ENCODE measurements around the gene XPC.

Gene XPC

DNA sequence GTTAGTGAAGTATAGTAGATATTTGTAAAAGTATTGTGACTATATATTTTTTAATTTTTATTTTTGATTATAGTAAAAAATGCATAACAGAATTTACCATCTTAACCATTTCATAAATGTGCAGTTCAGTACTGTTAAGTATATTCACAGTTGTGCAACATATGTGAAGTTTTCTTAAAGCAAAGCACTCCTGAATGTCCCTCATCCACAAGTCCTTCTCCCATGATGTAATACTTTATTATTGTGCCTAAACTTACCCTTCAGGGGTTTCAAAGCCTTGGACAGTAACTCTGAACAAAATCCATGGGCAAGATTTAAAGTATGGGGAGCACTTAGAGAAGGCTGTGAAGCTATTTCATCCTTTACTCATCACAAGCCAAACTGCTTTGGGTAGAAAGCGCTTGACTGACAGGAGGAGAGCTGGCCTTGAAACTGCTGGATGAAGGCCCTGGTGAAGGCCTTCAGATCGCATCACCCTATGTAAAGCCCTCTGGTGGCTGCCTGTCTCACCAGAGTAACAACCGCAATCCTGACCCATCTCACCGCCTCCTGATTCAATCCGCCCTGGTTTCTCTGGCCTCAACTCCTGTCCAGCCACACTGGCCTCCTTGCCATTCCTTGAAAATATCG, 28.3 kb upstream of the XPC start:
- no peak for DNase-seq

DNA sequence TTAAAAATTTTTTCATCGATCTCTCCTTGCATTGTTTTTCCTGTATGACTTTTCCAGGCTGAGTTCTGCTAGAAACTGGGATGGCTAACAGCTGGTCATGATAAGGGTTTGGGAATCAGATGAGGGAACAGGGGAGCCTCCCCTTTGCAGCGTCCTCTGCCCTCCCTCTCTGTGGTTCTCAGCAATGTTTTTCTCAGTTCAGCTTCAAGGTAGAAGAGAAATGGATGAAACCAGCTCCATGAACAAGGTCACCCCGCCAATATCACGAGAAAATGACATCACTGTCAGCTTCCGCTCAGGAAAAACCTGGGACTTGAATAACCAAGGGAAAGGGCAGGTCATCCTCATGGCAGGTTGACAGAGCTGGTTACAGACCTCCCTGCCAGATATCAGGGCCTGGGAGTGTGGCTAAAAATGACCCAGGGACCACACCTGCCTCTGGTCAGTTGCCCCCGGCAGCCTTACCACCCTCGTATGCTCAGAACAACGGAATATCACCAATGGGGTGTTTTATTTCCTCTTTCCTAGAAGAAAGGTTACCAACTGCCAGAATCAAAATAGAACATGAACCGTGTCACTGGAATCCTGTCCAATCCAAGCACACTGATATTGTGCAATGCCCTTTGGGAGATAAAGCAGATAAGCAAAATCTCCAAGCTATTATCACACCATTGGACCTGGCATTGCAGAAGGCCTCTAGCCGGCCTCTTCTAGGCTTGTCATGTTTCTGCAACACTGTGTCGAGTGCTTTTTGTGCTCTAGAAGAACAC, 26.3 kb upstream of the XPC start:
- no peak for DNase-seq

DNA sequence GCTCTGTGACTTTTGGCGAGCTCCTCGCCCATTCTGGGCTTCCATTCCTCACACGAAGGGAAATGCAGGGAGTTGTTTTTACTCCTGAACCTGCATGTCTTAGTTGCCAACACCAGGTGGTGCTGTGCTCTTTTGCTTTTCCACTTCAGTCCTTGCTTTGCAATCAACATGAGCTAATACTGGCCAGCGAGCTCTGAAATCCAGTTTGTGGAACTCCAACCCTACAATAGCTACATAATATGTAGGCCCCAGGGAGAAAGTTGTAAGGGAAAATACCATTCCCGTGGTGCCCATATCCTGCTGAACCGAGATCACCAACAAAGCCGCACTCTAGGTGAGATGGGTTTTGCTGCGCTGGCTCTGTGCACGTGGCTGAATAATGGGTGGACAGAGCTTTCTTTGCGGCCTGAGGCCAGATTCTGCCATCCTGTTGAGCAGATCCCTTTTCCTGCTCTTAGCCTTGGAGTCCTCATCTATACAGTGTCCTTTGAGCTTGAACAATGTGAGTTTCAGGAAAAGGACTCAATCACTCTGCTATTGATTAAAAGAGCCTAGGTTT, 25.2 kb upstream of the XPC start:
- peak; percentile 67 for DNase-seq

DNA sequence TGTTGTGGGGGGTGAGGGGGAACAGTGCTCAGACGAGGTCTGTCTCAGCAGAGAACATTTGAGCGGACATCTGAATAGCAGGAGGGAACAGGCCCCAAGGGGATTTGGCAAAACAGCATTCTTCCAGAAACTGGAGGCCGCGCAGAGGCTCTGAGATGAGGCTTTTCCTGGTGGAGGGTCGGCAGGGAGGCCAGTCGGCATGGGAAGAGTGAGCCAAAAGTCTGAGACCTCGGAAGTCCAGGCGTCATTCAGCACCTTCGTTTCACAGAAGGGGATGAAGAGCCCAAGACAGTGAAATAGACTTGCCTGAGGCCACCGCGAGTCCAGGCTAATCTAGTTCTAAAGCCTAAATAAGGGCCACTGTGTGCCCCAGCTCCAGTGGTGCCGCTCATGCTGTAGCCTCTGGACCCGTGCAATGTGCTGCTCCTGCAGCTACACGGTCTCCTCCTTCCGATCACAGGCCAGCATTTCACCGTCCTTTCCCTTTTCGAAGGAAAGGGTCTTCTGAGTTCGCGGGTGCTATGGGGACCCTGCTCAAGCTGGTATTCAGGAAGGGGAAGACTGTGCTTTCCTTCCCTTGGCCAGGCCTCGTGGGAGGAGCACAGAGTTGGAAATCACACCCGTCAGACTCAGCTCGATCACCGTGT, 24.6 kb upstream of the XPC start:
- no peak for DNase-seq

DNA sequence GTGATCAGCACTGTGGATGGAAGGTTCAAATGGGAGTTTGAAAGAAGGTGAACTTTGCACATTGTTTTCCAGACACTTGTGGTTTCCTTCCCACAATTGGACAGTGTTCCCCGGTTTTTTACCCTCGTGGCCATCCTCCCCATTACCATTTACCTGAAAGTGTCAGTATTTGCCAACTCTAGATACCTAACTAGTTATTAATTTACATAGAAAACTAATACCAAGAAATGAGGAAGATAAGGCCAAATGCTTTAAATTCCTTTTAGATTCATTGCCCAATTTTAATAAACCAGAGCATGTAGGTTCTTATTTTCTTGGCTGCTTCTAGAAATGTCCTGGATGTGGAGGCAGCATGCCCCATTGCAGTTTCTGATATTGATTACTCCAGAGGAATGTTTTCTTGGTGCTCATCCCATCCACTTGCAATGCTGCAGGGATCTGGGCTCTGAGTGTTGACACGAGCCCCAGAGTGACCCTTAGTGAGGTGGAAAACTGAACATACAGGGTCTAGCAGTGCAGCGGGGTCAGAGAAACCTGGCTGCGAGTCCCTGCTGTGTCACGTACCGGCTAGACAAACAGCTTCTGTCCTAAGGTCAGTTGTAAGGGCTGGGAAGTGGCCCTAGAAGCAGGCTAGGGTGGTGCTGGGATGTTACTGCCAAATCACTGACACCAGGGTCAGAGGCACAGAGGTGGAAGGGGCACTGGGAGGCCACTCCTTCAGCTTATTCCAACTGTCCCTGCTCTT, 23.7 kb upstream of the XPC start:
- DNase-seq = no peak

DNA sequence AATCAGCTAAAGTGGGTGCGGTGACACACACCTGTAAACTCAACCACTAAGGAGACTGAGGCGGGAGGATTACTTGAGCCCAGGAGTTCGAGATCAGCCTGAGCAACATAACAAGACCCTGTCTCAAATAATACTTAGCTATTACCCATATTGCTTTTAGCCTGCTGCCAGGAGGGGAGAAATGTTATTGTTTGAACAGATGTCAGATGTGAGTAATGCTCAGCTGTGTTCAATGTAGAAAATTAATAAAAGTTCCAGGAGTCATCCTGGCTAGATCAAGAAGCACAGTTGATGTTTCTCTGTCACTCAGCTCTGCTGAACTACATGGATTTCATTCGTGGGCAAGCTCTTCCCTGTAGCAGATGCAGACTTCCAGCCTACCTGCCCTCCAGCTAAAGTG, 22.4 kb upstream of the XPC start:
- no peak for DNase-seq

DNA sequence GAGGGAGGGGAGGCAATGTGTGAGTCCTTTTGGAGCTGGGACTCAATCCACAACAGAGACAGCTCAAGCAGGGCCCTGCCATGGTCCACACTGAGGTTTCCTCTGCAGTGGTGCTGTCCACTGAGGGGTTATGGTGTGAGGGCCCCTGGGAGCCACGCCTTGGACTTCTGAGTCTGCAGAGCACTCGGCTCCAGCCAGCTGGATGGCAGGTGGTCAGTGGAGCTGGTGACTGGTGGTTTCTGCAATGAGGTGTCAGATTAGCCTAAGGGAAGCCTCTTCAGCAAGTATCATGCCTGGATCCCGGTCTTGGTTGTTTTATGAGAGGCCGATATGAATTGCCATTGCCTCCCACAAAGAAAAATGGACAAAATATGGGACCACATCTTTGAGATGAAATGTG, 21.9 kb upstream of the XPC start:
- DNase-seq = no peak

DNA sequence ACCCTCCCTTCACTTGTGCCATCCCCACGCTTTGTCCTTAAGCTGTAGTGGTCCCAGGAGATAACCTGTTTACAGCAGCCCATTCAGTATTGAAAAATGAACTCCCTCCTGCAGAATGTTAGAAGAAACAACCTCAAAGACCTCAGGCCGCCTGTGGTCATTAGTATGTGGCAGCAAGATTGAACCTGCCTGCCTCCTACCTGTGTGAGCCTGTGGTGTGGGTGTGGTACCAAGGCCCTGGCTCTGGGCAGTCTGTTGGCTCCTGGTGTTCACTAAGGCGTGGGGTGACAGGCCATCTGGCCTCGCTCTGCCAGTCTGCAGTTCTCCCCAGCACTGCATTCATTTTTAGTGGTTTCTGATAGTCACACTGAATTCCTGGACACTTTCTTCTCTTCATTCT, 21.2 kb upstream of the XPC start:
- DNase-seq = no peak

DNA sequence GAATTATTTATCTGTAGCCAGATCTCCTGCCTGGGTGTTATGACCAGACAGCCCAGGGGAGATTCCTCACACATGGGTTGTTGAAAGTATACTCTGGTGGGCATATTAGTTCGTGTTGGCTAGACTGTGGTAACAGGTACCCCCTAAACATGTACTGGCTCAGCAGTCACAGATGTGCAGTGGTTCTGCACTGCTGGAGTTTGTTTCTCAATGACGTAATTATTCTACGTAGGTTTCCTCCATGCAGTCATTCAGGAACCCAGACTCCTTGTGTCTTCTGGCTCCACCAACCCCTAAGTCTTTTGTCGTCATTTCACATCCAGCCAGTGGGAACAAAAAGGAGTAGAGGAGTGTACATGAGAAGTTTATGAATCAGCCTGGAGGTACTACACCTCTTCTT, 16.5 kb upstream of the XPC start:
- DNase-seq = no peak

DNA sequence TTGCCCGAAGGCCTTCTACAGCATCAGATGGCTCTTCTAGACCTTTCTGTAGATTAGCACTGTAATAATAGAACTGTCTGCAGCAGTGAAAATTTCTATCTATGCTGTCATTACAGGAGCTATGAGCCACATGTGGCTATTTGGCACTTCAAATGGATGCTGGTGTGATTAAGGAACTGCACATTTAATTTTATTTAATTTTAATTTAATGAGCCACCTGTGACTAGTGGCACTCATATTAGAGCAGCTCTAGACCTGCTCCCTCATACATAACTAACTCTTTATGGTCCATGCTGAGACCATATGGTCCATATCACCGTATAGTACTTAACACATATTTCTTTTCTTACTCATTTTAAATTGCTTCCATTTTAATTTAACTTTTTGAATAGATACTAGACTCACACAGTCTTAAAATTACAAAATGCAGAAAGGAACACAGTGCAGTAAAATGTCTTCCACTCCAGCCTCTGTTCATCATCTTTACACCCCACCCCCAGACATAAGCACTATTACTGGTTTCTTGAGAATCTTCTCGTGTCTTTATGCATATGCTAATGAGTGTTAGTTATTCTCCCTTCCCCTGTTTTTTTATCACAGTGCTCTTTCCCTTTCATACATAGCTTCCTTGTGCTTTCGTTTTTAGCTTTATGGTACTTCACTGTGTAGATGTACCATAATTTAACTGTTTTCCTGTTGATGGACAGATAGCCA, 9.8 kb upstream of the XPC start:
- DNase-seq = no peak

DNA sequence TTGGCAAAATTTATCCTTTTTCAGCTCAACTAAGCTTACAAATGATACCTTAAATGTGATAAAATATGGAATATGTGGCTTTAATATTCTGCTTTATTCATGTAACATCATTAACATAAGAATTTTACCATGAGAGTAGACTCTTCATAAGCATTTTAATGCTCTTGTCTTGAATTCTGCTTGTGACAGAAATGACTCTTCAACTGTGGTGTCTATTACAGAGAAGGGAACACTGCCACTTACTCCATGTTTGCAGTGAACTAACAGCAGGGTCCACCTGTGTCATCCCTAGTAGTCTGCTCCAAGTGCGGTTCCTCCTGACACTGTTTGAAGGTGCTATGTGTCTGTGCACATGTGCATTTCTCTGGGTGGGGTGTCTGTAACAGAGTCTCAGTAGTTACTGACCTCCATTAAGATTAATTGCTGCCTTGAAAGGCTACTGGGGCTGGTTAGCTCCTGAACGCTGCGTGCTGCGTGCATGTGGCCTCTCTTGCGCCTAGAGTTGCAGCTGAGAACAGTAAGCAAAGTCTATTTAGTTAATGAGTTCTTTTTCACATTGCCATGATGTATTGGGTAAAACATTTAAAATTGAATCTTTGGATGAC, 8.6 kb upstream of the XPC start:
- no peak for DNase-seq

DNA sequence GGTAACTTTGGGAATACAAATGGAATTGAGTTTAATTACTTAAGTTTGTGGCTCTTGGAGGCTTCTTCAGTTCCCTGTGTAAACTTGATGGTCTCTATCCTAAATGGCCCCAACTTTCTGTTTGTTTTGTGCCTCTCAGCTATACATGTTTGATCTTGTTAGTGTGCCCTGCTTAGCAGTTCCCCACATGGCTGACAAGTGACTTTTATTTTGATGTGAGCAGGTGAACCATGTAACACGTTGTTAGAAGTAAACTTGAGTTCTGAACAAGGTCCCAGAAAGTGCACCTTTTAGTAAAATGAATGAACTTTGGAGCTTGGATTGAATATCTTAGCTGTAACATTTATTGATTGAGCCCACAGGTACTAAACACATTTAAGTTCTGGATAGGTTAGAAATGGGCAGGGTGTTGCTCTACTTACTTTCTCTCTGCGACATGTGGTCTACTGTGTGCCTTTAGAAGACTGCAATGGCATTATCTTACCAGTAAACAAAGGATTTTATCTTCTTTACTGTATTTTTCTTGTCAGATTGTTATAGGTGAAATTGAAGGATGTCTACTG, 4.7 kb upstream of the XPC start:
- DNase-seq = peak; percentile 34

DNA sequence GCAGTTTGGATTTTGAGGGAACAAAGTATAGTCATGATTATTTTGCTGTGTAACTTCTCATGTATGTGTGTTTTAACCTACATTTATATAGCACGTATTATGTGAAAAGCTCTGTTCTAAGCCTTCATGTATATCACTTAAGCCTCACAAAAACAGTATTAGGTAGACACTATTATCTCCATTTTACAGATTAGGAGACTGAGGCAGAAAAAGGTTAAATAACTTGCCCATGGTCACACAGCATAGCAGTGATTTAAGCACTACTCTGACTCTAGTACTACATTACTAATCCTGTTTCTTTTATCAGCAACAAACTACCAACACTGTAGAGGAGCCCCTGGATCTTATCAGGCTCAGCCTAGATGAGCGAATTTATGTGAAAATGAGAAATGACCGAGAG, 2.9 kb upstream of the XPC start:
- DNase-seq = no peak

DNA sequence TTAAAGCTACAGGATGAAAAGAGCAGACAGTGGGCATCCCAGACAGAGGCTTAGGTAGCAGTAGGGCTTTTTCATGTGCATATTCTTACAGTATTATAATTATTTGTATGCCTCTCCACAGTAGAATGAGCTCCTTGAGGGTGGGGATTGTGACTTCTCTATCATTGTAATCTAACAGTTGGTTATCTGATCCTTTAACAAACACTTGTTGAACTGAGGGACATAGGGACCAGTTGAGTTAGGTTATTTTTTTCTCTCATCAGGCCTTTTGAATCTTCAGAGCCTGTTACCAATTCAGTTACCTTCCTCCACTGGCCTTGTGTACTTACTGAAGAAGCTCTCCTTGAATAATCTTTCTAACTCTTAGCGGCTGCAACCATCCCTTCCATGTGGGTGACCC, 1.4 kb upstream of the XPC start:
- no peak for DNase-seq

DNA sequence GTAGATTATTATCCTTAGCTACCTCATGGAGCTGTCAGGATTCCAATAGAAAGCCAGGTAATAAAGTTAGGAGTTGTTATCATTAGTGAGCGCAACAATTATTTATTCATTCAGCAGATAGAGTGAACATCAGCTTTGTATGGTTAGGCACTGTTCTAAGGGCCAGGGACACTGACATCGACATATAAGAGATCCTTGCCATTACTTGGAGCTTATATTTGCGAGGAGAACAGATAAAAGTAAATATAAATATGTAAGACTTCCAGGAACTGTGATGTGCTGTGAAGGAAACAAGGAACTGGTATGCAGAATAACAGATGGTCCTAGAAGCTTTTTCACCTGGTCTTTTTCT, 689 bp upstream of the XPC start:
- no peak for DNase-seq

DNA sequence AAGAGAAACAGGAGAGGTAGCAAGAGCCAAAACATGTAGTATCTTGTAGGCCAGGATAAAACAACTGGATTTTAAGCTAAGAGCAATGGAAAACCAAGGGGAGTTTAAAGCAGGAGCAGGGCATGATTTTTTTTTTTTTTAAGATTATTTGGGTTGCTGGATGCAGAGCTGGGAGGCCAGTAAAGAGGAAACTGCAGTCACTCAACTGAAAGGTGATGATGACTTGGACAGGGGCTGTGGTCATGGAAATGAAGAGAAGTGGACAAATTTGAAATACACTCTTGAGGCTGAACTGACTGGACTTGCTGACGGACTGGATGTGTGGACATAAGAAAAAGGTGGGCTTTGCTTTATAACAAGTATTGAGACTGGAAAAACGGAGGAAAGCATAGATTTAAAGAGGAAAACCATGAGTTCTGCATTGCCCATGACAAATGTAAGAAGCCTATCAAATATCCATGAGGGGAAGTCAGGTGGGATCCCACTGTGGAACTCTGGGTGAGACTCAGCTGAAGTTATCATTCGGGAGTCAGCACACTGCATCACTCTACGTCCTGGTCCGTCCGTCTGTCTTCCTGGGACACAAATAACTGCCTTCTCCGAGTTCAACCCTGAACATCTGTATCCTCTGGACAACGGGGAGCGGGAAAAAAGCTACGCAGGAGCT, 688 bp downstream of the XPC start:
- DNase-seq = peak; percentile 15

DNA sequence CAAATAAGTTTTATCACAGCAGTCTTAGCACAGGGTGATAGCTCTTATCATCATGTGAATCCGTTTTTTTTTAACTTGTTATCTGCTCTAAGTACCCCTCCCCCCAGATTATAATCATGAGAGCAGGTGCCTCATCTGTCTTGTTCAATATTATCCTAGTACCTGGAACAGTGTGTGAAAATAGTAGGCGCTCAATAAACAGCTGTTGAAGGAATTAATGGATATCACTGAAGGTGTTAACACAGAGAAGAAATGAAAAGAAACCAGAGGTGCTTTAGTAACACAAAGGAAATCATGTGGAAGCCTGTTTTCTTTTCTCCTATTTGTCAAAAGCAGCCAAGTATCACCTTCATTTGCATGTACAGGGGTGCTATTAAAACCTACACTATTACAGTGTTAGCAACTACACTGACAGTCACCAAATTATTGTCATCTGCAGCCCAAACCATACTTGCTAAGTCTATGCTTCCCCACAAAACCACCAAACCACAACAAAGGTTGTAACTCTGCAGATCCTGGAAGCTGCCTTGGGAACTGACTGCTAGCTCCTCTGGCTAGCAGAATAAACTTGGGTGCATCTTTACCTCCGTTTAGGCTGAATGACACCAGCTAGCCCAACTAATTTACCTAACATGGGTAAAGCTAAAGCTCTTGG, 2.9 kb downstream of the XPC start:
- no peak for DNase-seq

DNA sequence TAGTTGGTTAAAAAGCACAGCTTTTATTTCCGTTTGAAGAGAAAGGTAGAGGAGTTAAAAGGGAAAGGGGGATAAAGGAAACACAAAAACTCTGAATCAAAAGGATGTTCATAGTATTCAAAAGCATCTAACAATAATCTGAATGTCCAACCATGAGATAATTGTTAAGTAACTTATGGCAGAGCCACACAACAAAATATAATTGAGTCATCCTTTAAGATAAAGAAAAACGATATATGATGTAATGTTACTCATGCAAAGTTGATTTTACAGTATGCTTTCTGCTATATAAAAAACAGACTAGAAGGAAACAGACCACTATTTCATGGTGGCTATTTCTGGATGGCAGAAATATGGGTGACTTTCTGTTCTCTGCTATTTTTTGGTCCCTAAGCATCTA, 3.9 kb downstream of the XPC start:
- DNase-seq = no peak

DNA sequence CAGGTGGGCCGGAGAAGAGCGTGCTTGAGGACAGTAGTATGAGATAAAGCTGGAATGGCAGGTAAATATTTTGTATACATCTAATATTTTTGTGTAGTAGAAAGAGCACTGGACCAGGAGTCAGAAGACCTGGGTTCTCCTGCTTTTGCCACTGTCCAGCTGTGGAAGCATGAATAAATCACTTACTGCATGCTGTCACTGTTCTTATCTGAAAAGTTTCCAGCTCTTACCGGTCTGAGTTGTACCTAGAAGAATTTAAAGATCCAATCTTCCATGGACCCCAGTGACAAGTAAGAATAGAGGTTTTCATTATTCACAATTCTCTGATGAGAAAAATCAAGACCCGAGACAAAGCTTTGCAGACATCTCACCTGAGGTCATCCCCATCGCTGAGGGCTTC, 5.9 kb downstream of the XPC start:
- no peak for DNase-seq

DNA sequence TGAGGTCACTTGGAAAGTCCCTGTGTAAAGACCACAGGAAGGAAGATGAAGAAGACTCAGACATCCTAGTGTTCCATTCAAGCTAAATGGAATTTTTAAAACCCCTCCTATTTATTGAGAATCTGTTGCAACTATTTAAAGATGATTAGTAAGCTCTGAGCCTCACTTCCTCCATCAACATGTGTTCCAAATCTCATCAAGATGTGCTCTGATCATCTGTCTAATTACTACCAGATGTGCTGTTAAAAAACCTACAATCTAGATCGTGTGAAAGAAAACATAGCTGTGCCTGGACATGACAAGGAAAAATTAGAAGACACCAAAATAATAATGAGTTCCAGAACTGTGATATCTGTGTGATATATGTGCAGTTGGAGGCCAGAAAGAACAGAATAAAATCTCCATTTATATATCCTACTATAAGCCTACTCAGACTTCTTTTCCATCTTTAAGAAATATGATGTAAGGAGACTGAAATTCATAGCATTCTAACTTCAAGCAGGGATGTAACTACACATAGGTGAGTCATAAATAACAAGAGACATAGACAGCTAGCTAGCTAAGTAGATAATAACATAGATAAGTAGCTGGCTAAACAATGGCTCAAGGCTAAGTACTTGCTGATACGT, 7.8 kb downstream of the XPC start:
- no peak for DNase-seq
